Thymus (tissue), 11 donors: Measurements from ENCODE around the gene HARBI1. TPM values are rescaled to one million over a fixed set of nuclear protein-coding genes. Genes with fewer than 3 reads are reported as not detected.

ENCODE experiments used
- DNase-seq, 9 donors: peaks; one replicate each; pipeline ENCODE4 v3.0.0-alpha.2; 2013; ENCODE audit warnings: low spot score in 9 of 9, low read depth in 6 of 9, missing footprints in 1 of 9
- H3K27ac ChIP-seq, 2 donors: one replicate each; pipeline ENCODE4 v1.5.1; 2013; ENCODE audit warnings: control low read depth in 1 of 2, low read depth in 1 of 2, low read length in 1 of 2, mild to moderate bottlenecking in 1 of 2, moderate library complexity in 1 of 2
- H3K27me3 ChIP-seq, 2 donors: one replicate each; pipeline ENCODE4 v1.5.1; 2013; ENCODE audit warnings: low read length in 1 of 2; ENCODE audit not compliant: control insufficient read depth in 2 of 2, insufficient read depth in 1 of 2
- H3K36me3 ChIP-seq, 2 donors: one replicate each; pipeline ENCODE4 v1.5.1; 2013; ENCODE audit warnings: low read length in 1 of 2, mild to moderate bottlenecking in 1 of 2, moderate library complexity in 1 of 2; ENCODE audit not compliant: control insufficient read depth in 2 of 2, insufficient read depth in 2 of 2
- H3K4me1 ChIP-seq, 2 donors: one replicate each; pipeline ENCODE4 v1.5.1; 2013; ENCODE audit warnings: low read length in 2 of 2; ENCODE audit not compliant: control insufficient read depth in 2 of 2, insufficient read depth in 2 of 2
- H3K4me3 ChIP-seq, 2 donors: one replicate each; pipeline ENCODE4 v1.5.1; 2013; ENCODE audit warnings: low read length in 2 of 2, control low read depth in 1 of 2, mild to moderate bottlenecking in 1 of 2
- H3K9me3 ChIP-seq, 2 donors: one replicate each; pipeline ENCODE4 v1.5.1; 2013; ENCODE audit warnings: low read length in 1 of 2, mild to moderate bottlenecking in 1 of 2; ENCODE audit not compliant: control insufficient read depth in 2 of 2, insufficient read depth in 1 of 2
- WGBS: extraction: QIAGEN DNeasy Blood & Tissue Kit; methylation state at CpG from one replicate; pipeline ENCODE4 v1.1.7; 2013; 5-methylcytosine and 5-hydroxymethylcytosine counted together
- polyA plus RNA-seq: library from polyadenylated mRNA; stranded (reverse); fragments of 200-250 nt; gene quantifications from one replicate; pipeline ENCODE4 v1.2.3, GENCODE V29; 2013
- total RNA-seq: library from RNA; stranded (reverse); fragments of 120-200 nt; gene quantifications from one replicate; pipeline ENCODE4 v1.2.4, GENCODE V29; 2013
- donor health status: healthy.

The HARBI1 gene
- total and polyA plus RNA-seq, 2 donors = 3.6 to 4.7 TPM

- no peaks in the 10 kb centered on the region for H3K27me3 ChIP-seq
- H3K9me3 ChIP-seq = no peaks in the 10 kb centered on the region
- 91% methylated on average over 7 of the region's 7 CpGs for WGBS
- peaks cover 23 to 38% of the 10 kb centered on the region in 2 donors for H3K36me3 ChIP-seq
- DNase-seq = no peak
- no peak overlapping the region for H3K4me3 ChIP-seq
- no peaks in the 10 kb centered on the region for H3K4me1 ChIP-seq
- H3K27ac ChIP-seq = no peak overlapping the region
These were observed 22.3 kb upstream of the HARBI1 start for GRCh38 chr11:46639197-46639839.

DNA sequence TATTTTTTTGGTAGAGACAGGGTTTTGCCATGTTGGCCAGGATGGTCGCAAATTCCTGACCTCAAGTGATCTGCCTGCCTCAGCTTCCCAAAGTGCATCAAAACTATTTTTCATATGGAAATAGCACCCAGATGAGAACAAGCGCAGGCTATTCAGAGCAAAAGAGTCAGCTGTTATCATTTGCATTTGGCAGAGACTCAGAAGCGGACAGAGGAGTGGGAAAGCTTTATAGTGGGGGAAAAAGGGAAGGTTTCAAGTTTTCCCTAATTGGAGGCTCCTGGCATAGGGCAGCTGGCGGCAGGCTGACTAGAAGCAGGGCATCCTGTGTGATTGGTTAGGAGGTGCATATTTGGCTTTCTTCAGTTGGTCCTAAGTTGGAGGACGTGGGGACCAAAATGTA, 20.5 kb upstream of the HARBI1 start:
- H3K36me3 ChIP-seq = peaks cover 21 to 35% of the 10 kb centered on the region in 2 donors

GRCh38 chr11:46635557-46636139, 18.6 kb upstream of the HARBI1 start:
- WGBS = 98% methylated on average over 5 of the region's 5 CpGs
- Histone ChIP-seq H3K36me3 (peaks cover 23 to 45% of the 10 kb centered on the region in 2 donors), H3K27ac (no peak overlapping the region), H3K9me3 (no peaks in the 10 kb centered on the region), H3K27me3 (no peaks in the 10 kb centered on the region), H3K4me3 (no peak overlapping the region), H3K4me1 (no peaks in the 10 kb centered on the region)
- DNase-seq = no peak

More for the DNA sequence above, 20.5 kb upstream of the HARBI1 start:
- H3K4me3 ChIP-seq = no peak overlapping the region
- H3K4me1 ChIP-seq = no peaks in the 10 kb centered on the region
- 98% methylated on average over 5 of the region's 5 CpGs for WGBS
- H3K9me3 ChIP-seq = no peaks in the 10 kb centered on the region
- no peak for DNase-seq
- H3K27ac ChIP-seq = no peak overlapping the region
- no peaks in the 10 kb centered on the region for H3K27me3 ChIP-seq

DNA sequence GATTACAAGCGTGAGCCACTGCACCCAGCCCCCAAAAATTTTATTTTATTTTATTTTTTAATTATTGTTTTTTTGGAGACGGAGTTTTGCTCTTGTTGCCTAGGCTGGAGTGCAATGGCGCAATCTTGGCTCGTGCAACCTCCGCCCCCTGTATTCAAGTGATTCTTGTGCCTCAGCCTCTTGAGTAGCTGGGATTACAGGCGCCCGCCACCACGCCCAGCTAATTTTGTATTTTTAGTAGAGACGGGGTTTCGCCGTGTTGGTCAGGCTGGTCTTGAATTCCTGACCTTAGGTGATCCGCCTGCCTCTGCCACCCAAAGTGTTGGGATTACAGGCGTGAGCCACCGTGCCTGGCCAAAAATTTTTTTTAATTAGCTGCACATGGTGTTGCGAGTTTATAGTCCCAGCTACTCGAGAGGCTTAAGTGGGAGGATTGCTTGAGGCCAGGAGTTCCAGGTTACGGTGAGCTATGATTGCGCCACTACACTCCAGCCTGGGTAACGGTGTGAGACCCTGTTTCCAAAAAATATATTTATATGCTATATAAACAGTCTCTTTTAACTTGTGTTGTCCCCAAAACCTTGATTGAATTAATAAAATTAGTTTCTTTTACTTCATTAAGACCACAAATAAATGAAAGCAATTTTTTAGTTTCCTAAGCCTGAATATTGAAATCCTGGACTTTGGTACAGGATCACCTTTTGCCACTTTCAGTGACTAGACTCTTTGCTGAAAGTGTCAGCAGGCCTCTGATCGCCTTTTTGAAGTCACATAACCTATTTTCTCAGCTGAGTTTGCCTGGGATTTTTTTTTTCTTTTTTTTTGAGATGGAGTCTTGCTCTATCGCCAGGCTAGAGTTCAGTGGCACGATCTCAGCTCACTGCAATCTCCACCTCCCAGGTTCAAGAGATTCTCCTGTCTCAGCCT, 16.5 kb upstream of the HARBI1 start:
- WGBS = 99% methylated on average over 22 of the region's 22 CpGs
- no peak overlapping the region for H3K4me3 ChIP-seq
- peaks cover 27 to 49% of the 10 kb centered on the region in 2 donors for H3K36me3 ChIP-seq
- no peaks in the 10 kb centered on the region for H3K4me1 ChIP-seq
- H3K27ac ChIP-seq = no peak overlapping the region
- H3K27me3 ChIP-seq = no peaks in the 10 kb centered on the region
- no peaks in the 10 kb centered on the region for H3K9me3 ChIP-seq
- no peak for DNase-seq

DNA sequence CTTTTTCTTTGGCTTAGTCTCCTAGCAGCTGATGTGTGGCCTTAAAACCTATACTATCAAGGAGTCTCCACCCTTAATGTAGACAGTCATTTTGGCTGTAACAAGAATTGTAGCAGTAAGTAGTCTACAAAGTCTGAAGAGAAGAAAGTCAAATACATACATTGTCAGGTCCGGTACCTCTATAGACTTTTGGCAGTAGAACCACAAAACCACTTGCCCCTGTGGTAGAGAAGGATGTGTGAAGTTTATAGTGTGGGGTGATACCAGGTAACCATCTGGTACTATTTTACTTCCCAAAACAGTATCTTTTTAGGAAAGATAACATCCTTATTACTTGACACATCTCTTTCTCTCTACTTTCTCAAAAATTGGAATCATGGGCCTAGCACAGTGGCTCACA, 15.5 kb upstream of the HARBI1 start:
- no peaks in the 10 kb centered on the region for H3K27me3 ChIP-seq
- H3K4me1 ChIP-seq = no peaks in the 10 kb centered on the region
- H3K9me3 ChIP-seq = no peaks in the 10 kb centered on the region
- WGBS = 82% methylated on average over 1 of the region's 1 CpG
- no peak for DNase-seq
- H3K36me3 ChIP-seq = peaks cover 30 to 47% of the 10 kb centered on the region in 2 donors
- no peak overlapping the region for H3K4me3 ChIP-seq
- no peak overlapping the region for H3K27ac ChIP-seq

DNA sequence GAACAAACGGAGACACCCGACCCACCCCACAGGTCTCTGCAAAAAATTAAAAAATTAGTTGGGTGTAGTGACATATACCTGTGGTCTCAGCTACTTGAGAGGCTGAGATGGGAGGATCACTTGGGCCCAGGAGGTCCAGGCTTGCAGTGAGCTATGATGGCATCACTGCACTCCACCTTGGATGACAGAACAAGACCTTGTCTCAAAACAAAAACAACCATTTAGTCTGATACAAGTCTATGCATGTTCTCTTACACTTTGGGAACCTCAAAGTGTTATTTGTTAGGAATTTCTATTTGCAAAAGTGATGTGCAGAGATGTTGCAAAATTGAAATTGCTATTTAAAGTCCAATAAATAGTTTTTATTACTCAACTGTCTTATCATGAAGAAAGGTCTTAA, 14.6 kb upstream of the HARBI1 start:
- H3K36me3 ChIP-seq = peaks cover 29 to 49% of the 10 kb centered on the region in 2 donors
- no peak overlapping the region for H3K4me3 ChIP-seq
- no peak overlapping the region for H3K27ac ChIP-seq
- H3K4me1 ChIP-seq = no peaks in the 10 kb centered on the region
- 98% methylated on average over 2 of the region's 2 CpGs for WGBS
- no peak for DNase-seq
- H3K27me3 ChIP-seq = no peaks in the 10 kb centered on the region
- H3K9me3 ChIP-seq = no peaks in the 10 kb centered on the region

GRCh38 chr11:46630237-46630636, 13.2 kb upstream of the HARBI1 start:
- no peak overlapping the region for H3K4me3 ChIP-seq
- WGBS = 100% methylated on average over 1 of the region's 1 CpG
- peaks cover 37 to 55% of the 10 kb centered on the region in 2 donors for H3K36me3 ChIP-seq
- H3K27ac ChIP-seq = no peak overlapping the region
- H3K9me3 ChIP-seq = no peaks in the 10 kb centered on the region
- no peaks in the 10 kb centered on the region for H3K27me3 ChIP-seq
- DNase-seq = no peak
- H3K4me1 ChIP-seq = no peaks in the 10 kb centered on the region

- no peak for DNase-seq
- Histone ChIP-seq H3K36me3 (peaks cover 45 to 64% of the 10 kb centered on the region in 2 donors), H3K27me3 (no peaks in the 10 kb centered on the region), H3K27ac (no peak overlapping the region), H3K4me3 (no peak overlapping the region), H3K9me3 (no peaks in the 10 kb centered on the region), H3K4me1 (no peaks in the 10 kb centered on the region)
- WGBS = 97% methylated on average over 6 of the region's 6 CpGs
These were observed 11.9 kb upstream of the HARBI1 start for GRCh38 chr11:46628961-46629360.

- peaks cover 0 to 2% of the 10 kb centered on the region in 2 donors for H3K4me1 ChIP-seq
- 98% methylated on average over 3 of the region's 3 CpGs for WGBS
- no peak overlapping the region for H3K27ac ChIP-seq
- no peak for DNase-seq
- no peak overlapping the region for H3K4me3 ChIP-seq
- no peaks in the 10 kb centered on the region for H3K27me3 ChIP-seq
- H3K9me3 ChIP-seq = no peaks in the 10 kb centered on the region
- H3K36me3 ChIP-seq = peaks cover 50 to 54% of the 10 kb centered on the region in 2 donors
These were observed 8.4 kb upstream of the HARBI1 start for GRCh38 chr11:46625406-46625805.
